ENCODE data around the gene GLI2. TPM values are rescaled to one million over a fixed set of nuclear protein-coding genes. Genes with fewer than 3 reads are reported as not detected.

GLI2 gene
- total RNA-seq, 3 donors from 2014 or later (not counting 1 experiment from before 2014, with no cell fraction given): not detected

DNA sequence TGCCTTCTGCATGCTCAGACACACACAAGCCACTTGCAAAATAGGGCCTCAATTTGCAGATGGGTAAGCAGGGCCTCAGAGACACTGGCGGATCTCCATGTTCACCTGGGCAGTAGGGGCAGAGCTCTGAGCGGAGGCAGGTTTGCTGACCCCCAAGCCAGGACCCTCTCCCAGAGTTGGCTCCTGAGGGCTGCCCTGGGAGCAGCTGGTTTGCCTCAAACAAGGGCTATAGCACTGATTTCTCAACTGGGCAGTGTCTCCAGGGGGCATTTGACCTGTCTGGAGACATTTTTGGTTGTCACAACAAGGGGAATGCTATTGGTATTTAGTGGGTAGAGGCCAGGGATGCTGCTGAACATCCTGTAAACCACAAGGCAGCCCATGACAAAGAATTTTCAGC is 11.6 kb downstream of the GLI2 start:
- Histone ChIP-seq H3K27me3 (ENCODE audit: control insufficient read depth, insufficient read depth, low read length) (peaks cover 4% of the 10 kb centered on the region), H3K36me3 (ENCODE audit: control insufficient read depth, insufficient read depth, low read length) (no peaks in the 10 kb centered on the region), H3K4me3 (ENCODE audit: low read length) (no peak overlapping the region), H3K27ac (ENCODE audit: low read length) (no peak overlapping the region), H3K4me1 (ENCODE audit: control insufficient read depth, insufficient read depth, low read length) (no peaks in the 10 kb centered on the region), H3K9me3 (ENCODE audit: control insufficient read depth, insufficient read depth, low read length) (no peaks in the 10 kb centered on the region)
- H3K27me3 Mint-ChIP-seq (ENCODE audit: low read depth in 2 of 2): peaks cover 16 to 24% of the 10 kb centered on the region in 2 donors
- intact Hi-C loops (cut with micrococcal nuclease): no loop called here
- 96% methylated on average over 2 of the region's 2 CpGs for WGBS (ENCODE audit: insufficient coverage)
- H3K9me3 Mint-ChIP-seq: no peaks in the 10 kb centered on the region
- no peak for TF ChIP-seq CTCF (IDR thresholded peaks at IDR 0.05)
- H3K27ac Mint-ChIP-seq: no peak overlapping the region
- ATAC-seq: no peak
- no peak overlapping the region for H3K4me3 Mint-ChIP-seq
- H3K4me1 Mint-ChIP-seq: no peaks in the 10 kb centered on the region
- DNase-seq: no peak
- no peaks in the 10 kb centered on the region for H3K36me3 Mint-ChIP-seq

GRCh38 chr2:120747706-120748105 is 12.0 kb downstream of the GLI2 start:
- no peak overlapping the region for H3K27ac Mint-ChIP-seq
- no peaks in the 10 kb centered on the region for H3K36me3 Mint-ChIP-seq
- no peaks in the 10 kb centered on the region for H3K4me1 Mint-ChIP-seq
- H3K4me3 Mint-ChIP-seq: no peak overlapping the region
- no peak overlapping the region for H3K27ac ChIP-seq (ENCODE audit: low read length)
- H3K9me3 ChIP-seq (ENCODE audit: control insufficient read depth, insufficient read depth, low read length): no peaks in the 10 kb centered on the region
- intact Hi-C loops (cut with micrococcal nuclease): no loop called here
- DNase-seq (no peak), ATAC-seq (no peak)
- H3K4me3 ChIP-seq (ENCODE audit: low read length): no peak overlapping the region
- H3K4me1 ChIP-seq (ENCODE audit: control insufficient read depth, insufficient read depth, low read length): no peaks in the 10 kb centered on the region
- peaks cover under 1% of the 10 kb centered on the region for H3K27me3 ChIP-seq (ENCODE audit: control insufficient read depth, insufficient read depth, low read length)
- peaks cover 16 to 23% of the 10 kb centered on the region in 2 donors for H3K27me3 Mint-ChIP-seq (ENCODE audit: low read depth in 2 of 2)
- WGBS (ENCODE audit: insufficient coverage): 92% methylated on average over 7 of the region's 7 CpGs
- H3K36me3 ChIP-seq (ENCODE audit: control insufficient read depth, insufficient read depth, low read length): no peaks in the 10 kb centered on the region
- no peaks in the 10 kb centered on the region for H3K9me3 Mint-ChIP-seq
- TF ChIP-seq CTCF (IDR thresholded peaks at IDR 0.05): no peak

- Histone ChIP-seq H3K9me3 (ENCODE audit: control insufficient read depth, insufficient read depth, low read length) (no peaks in the 10 kb centered on the region), H3K4me3 (ENCODE audit: low read length) (no peak overlapping the region), H3K27ac (ENCODE audit: low read length) (no peak overlapping the region), H3K4me1 (ENCODE audit: control insufficient read depth, insufficient read depth, low read length) (no peaks in the 10 kb centered on the region), H3K27me3 (ENCODE audit: control insufficient read depth, insufficient read depth, low read length) (no peaks in the 10 kb centered on the region), H3K36me3 (ENCODE audit: control insufficient read depth, insufficient read depth, low read length) (no peaks in the 10 kb centered on the region)
- Mint-ChIP-seq H3K36me3 (no peaks in the 10 kb centered on the region), H3K9me3 (no peaks in the 10 kb centered on the region), H3K27me3 (ENCODE audit: low read depth in 2 of 2) (peaks cover 12 to 17% of the 10 kb centered on the region in 2 donors), H3K27ac (no peak overlapping the region), H3K4me3 (no peak overlapping the region), H3K4me1 (no peaks in the 10 kb centered on the region)
- DNase-seq: no peak
- intact Hi-C loops (cut with micrococcal nuclease): no loop called here
- no peak for ATAC-seq
- WGBS (ENCODE audit: insufficient coverage): 85% methylated on average over 3 of the region's 3 CpGs
- no peak for TF ChIP-seq CTCF (IDR thresholded peaks at IDR 0.05)
These were observed 12.6 kb downstream of the GLI2 start for GRCh38 chr2:120748310-120748709.

DNA sequence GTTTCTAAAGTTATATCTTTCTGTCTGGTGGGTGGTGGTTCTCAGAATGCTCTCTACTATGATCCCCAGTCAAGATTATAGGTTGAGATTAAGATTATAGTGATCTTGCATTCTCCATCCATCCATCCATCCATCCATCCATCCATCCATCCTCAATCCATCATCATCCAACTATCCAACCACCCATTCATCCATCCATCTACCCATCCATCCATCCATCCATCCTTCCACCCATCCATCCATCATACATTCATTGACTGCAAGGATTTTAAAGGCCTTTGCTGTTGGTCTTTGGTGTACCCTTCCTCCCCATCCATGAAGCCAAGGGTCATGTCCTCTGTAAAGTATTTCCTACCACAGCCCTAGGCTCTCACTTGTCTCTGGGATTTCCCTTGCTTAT is 13.1 kb downstream of the GLI2 start:
- Mint-ChIP-seq H3K4me3 (no peak overlapping the region), H3K27ac (no peak overlapping the region), H3K9me3 (no peaks in the 10 kb centered on the region), H3K27me3 (ENCODE audit: low read depth in 2 of 2) (peaks cover 10 to 13% of the 10 kb centered on the region in 2 donors), H3K36me3 (no peaks in the 10 kb centered on the region), H3K4me1 (no peaks in the 10 kb centered on the region)
- no peaks in the 10 kb centered on the region for H3K4me1 ChIP-seq (ENCODE audit: control insufficient read depth, insufficient read depth, low read length)
- no peak overlapping the region for H3K27ac ChIP-seq (ENCODE audit: low read length)
- H3K4me3 ChIP-seq (ENCODE audit: low read length): no peak overlapping the region
- intact Hi-C loops (cut with micrococcal nuclease): no loop called here
- ATAC-seq (no peak), DNase-seq (no peak)
- no peak for TF ChIP-seq CTCF (IDR thresholded peaks at IDR 0.05)
- H3K9me3 ChIP-seq (ENCODE audit: control insufficient read depth, insufficient read depth, low read length): no peaks in the 10 kb centered on the region
- H3K27me3 ChIP-seq (ENCODE audit: control insufficient read depth, insufficient read depth, low read length): no peaks in the 10 kb centered on the region
- no peaks in the 10 kb centered on the region for H3K36me3 ChIP-seq (ENCODE audit: control insufficient read depth, insufficient read depth, low read length)

All from natural killer cell (primary cell).